Uterus (tissue), 4 donors: ENCODE data around the gene ICAM3. TPM values are rescaled to one million over a fixed set of nuclear protein-coding genes. Genes with fewer than 3 reads are reported as not detected.

Experiments
- DNase-seq, 2 donors: peaks; one replicate each; pipeline ENCODE4 v3.0.0-alpha.2; 2019 to 2020
- H3K27ac ChIP-seq, 2 donors: fragments of 200-600 bp; sonication (generic); 1 replicate in 1 of 2; 2 replicates in 1 of 2; pipeline ENCODE4 v1.5.1; 2016 to 2018
- H3K27me3 ChIP-seq, 2 donors: fragments of 200-600 bp; sonication (generic); one replicate each; pipeline ENCODE4 v1.5.1; 2018 to 2019; ENCODE audit warnings: control low read depth in 1 of 2
- H3K36me3 ChIP-seq, 2 donors: fragments of 200-600 bp; sonication (generic); one replicate each; pipeline ENCODE4 v1.5.1; 2019; ENCODE audit warnings: control low read depth in 1 of 2
- H3K4me1 ChIP-seq, 2 donors: fragments of 200-600 bp; sonication (generic); one replicate each; pipeline ENCODE4 v1.5.1; 2018 to 2019; ENCODE audit warnings: control low read depth in 1 of 2
- H3K4me3 ChIP-seq, 2 donors: fragments of 200-600 bp; sonication (generic); 1 replicate in 1 of 2; 2 replicates in 1 of 2; pipeline ENCODE4 v1.5.1; 2018 to 2019; ENCODE audit warnings: mild to moderate bottlenecking in 1 of 2
- H3K9me3 ChIP-seq, 2 donors: fragments of 200-600 bp; sonication (generic); one replicate each; pipeline ENCODE4 v1.5.1; 2019; ENCODE audit warnings: control low read depth in 1 of 2
- POLR2A ChIP-seq, 2 donors: fragments of 450-650 bp; IDR thresholded peaks; one replicate each; pipeline ENCODE4 v1.6.1; 2016; ENCODE audit warnings: antibody characterized with exemption in 2 of 2, mild to moderate bottlenecking in 1 of 2, moderate library complexity in 1 of 2
- intact Hi-C: fragments of 100-400 bp; cut with DNase I; formaldehyde crosslinking; loops from one replicate; pipeline ENCODE4 v1.15.1; 2023; ENCODE audit warnings: low total_unique reads
- total RNA-seq, 4 donors: library from RNA; depleted of rRNA in 3 of 4; stranded (reverse); fragments of >200 nt in 3 of 4; gene quantifications; one replicate each; pipeline versions ENCODE4 v1.1.0 to v1.2.4, GENCODE V29; 2014 to 2023
- TF ChIP-seq, protein P1 (sequence below), 4 experiments: fragments of 200-600 bp in 2 of 4; fragments of 450-650 bp in 2 of 4; sonication (generic) in 2 of 4; IDR thresholded peaks; one replicate each; pipeline ENCODE4 v1.5.1; 2016 to 2019; ENCODE audit warnings: antibody characterized with exemption in 4 of 4, mild to moderate bottlenecking in 2 of 4, moderate library complexity in 1 of 4
- donor health status: DM: yes; HTN: yes; CAD: no.

ICAM3 gene
- total RNA-seq, 4 donors from 2014 or later: 3.0 to 65.3 (median 6.2) TPM

DNA sequence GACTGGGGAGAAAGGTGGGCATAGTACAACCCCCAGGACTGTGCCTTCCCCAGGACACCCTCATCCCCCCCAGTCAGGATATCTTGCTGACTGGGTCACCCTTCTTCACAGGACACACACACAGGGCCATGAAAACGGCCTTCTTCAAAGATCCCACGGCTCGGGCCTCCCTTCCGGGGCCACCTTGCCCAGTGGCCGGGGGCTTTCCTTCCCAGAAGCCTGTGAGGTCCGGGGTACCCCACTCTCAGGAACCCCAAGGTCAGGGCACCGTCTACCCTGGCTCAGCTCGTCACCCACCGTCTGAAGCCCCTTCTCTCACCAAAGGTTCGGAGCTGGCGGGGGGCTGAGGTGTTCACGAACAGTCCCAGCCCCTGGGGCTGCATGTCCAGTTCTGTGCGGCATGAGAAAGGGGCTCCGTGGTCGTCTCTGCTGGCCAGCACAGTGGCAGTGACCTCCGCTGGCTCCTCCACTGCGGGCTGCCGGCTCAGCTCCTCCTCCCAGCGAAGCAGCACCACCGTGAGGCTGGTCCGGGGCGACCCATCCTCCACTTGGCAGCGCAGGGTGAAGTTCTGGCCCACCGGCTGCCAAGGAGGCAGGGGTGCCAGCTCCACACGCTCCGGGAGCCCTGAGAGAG, 4.0 kb downstream of the ICAM3 start:
- intact Hi-C loops: loop anchor here (10.0 kb wide), 1 partner anchor 49 kb away; the partner anchor contains the start of gene TYK2
- no peak for DNase-seq
- peak overlapping the region in 1 of 2 donors; percentile 77 for H3K4me3 ChIP-seq
- H3K36me3 ChIP-seq: no peaks in the 10 kb centered on the region
- no peaks in the 10 kb centered on the region for H3K27me3 ChIP-seq
- H3K4me1 ChIP-seq: peaks cover 0 to 5% of the 10 kb centered on the region in 2 donors
- no peak for TF ChIP-seq POLR2A (IDR thresholded peaks at IDR 0.05)
- TF ChIP-seq, protein P1, sequence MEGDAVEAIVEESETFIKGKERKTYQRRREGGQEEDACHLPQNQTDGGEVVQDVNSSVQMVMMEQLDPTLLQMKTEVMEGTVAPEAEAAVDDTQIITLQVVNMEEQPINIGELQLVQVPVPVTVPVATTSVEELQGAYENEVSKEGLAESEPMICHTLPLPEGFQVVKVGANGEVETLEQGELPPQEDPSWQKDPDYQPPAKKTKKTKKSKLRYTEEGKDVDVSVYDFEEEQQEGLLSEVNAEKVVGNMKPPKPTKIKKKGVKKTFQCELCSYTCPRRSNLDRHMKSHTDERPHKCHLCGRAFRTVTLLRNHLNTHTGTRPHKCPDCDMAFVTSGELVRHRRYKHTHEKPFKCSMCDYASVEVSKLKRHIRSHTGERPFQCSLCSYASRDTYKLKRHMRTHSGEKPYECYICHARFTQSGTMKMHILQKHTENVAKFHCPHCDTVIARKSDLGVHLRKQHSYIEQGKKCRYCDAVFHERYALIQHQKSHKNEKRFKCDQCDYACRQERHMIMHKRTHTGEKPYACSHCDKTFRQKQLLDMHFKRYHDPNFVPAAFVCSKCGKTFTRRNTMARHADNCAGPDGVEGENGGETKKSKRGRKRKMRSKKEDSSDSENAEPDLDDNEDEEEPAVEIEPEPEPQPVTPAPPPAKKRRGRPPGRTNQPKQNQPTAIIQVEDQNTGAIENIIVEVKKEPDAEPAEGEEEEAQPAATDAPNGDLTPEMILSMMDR (IDR thresholded peaks at IDR 0.05): no peak
- H3K27ac ChIP-seq: peak overlapping the region; percentile 38 to 52
- no peaks in the 10 kb centered on the region for H3K9me3 ChIP-seq

DNA sequence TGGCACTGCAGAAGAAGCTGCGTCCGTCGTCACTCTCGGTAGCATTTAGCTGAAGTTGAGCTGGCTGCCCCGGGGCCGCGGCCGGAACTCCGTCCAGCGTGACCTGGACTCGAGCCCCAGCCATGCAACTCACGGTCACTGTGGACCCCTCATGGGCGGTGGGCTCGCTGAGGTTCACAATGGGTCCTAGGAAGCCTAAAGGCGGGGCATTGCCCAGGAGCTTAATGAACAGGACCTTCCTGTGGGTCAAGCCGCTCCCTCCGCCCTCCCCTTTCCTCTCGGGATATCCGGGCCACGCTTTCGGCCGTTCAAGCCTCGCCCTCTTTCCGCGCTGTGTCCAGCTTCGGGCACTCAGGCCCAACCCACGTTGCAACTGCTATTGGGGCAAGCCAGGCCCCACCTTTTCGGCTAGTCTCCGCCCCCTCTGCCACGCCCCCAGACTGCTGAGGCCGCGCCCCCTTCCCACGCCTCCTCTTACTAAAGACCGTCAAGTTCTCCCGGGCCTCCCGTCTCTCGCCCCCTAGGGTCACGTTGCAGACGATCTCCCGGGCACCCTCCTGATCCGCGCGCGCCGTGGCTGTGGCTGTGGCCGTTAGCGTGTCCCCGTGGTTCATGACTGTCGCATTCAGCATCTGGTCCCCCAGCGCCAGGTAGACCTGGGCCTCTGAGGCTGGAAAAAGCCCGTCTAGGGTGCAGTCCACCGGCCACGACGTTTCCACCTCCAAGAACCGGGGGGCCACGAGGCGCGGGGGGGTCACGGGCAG, 4.7 kb downstream of the ICAM3 start:
- peak; percentile 97 to 98 for DNase-seq
- peaks cover 0 to 5% of the 10 kb centered on the region in 2 donors for H3K4me1 ChIP-seq
- TF ChIP-seq, protein P1 (IDR thresholded peaks at IDR 0.05): no peak
- peak in 1 of 2 donors; percentile 61 for TF ChIP-seq POLR2A (IDR thresholded peaks at IDR 0.05)
- H3K36me3 ChIP-seq: no peaks in the 10 kb centered on the region
- no peaks in the 10 kb centered on the region for H3K27me3 ChIP-seq
- no peaks in the 10 kb centered on the region for H3K9me3 ChIP-seq
- H3K4me3 ChIP-seq: peak overlapping the region; percentile 77 to 99
- intact Hi-C loops: loop anchor here (10.0 kb wide), 1 partner anchor 50 kb away; the partner anchor contains the start of gene TYK2
- peak overlapping the region; percentile 38 to 73 for H3K27ac ChIP-seq

DNA sequence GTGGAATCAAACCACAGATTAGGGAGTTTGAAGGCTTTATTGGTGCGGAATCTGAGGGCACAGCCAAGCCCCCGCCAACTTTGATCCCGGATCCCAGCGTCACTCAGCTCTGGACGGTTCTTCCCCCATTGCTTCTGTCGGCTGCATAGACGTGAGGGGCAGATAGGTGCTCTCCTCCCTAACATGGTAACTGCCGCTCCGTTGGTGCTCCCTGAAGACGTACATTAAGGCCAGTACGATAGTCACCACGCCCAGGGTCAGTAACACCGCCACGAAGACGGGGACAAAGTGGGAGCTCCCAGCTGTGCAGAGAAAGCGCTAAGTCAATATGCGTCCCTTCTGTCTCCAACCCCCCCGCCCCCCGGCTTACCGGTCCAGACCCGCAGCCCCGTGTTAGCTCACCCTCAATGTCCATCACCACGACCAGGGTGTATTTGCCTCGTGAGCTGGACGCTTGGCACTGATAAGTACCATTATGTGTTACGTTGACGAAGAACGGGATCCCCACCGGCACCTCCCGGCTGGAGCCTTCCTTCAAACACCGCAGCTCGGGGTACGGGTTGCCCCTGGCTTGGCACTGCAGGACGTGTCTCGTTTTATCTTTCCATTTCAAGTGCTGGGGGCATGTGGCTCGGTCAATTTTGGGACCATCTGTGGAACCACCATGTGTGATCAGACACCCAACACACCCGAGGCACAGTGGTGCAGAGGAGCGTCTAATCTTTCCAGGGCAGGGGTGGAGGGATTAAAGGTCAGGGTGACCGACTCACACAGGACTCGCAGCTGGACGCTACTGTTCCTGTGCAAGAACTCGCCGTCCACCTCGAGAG, 5.5 kb downstream of the ICAM3 start:
- intact Hi-C loops: loop anchor here (10.0 kb wide), 1 partner anchor 51 kb away; the partner anchor contains the start of gene TYK2
- H3K36me3 ChIP-seq: no peaks in the 10 kb centered on the region
- DNase-seq: no peak

DNA sequence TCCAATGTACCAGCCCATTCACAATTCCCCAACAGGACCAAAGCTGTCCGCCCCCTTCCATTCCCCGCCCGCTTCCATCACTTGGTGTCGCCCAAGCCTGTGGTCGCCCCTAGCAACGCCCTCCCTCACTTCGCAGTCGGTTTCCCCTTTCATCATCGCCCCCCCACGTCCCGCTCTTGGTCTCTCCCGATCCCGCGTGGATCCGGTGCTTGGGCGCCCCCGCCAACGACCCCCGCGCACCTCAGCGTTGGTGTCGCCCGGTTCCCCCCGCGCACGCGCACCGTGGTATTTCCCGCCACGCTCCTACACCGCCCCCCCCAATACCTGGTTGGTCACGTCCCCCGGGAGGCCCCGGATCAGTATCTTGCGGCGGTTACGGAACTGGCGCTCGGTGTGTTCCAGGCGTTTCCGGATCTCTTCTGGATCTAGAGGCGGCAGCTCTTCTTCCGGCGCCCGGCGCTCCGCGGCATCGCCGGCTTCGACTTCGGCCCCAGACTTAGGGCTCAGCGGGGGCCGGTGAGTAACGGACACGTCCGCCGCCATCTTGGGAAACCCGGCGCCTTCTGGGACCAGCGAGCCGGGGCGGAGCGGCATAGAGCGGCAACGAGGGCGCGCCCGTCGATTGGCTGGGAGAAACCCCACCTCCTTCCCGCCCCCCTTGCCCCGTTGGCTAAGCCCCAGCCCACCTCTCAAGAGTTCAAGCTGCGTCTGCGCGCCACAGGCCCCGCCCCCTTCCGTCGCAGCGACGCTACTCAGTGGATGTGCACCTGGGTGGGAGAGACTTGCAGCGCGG, 6.3 kb downstream of the ICAM3 start, which contains the start of gene RAVER1:
RAVER1 (minus strand) TSS at position 565 of the 793 bp plus-strand sequence; CDS start at position 543, 22 bp downstream.
- Histone ChIP-seq H3K27ac (peak within 1 kb of the TSS; percentile 94 to 96), H3K4me1 (peaks cover 0 to 5% of the 10 kb centered on the region in 2 donors), H3K4me3 (peak within 1 kb of the TSS; percentile 77 to 99), H3K36me3 (no peaks in the 10 kb centered on the region), H3K27me3 (no peaks in the 10 kb centered on the region), H3K9me3 (no peaks in the 10 kb centered on the region)
- intact Hi-C loops: loop anchor here (10.0 kb wide), 1 partner anchor 52 kb away; the partner anchor contains the start of gene TYK2
- peak; percentile 98 for DNase-seq
- peak; percentile 65 to 85 for TF ChIP-seq POLR2A (IDR thresholded peaks at IDR 0.05)
- TF ChIP-seq, protein P1 (IDR thresholded peaks at IDR 0.05): no peak

More for the DNA sequence above, 5.5 kb downstream of the ICAM3 start:
- TF ChIP-seq, protein P1 (IDR thresholded peaks at IDR 0.05): peak in 1 of 4 experiments; percentile 7
- TF ChIP-seq POLR2A (IDR thresholded peaks at IDR 0.05): no peak
- Histone ChIP-seq H3K4me3 (peak overlapping the region; percentile 77 to 99), H3K9me3 (no peaks in the 10 kb centered on the region), H3K4me1 (peaks cover 0 to 5% of the 10 kb centered on the region in 2 donors), H3K27ac (peak overlapping the region; percentile 94 to 96), H3K27me3 (no peaks in the 10 kb centered on the region)
